ENCODE results near the gene SPRY4. TPM values are rescaled to one million over a fixed set of nuclear protein-coding genes. Genes with fewer than 3 reads are reported as not detected.
A peak's percentile ranks its signal among the peaks of the same experiment; 100 is the strongest.

Gene SPRY4
- total RNA-seq, 2 donors from 2014 or later: 0.16 to 0.51 TPM

- ATAC-seq (no peak), DNase-seq (ENCODE audit: low spot score in 2 of 2) (no peak)
- Mint-ChIP-seq H3K36me3 (no peaks in the 10 kb centered on the region), H3K9me3 (no peaks in the 10 kb centered on the region), H3K27ac (no peak overlapping the region)
Measured at GRCh38 chr5:142322403-142322746, 2.4 kb downstream of the SPRY4 start.

GRCh38 chr5:142320851-142321560 lies 3.8 kb downstream of the SPRY4 start:
- Mint-ChIP-seq H3K36me3 (no peaks in the 10 kb centered on the region), H3K27ac (no peak overlapping the region), H3K9me3 (no peaks in the 10 kb centered on the region)
- ATAC-seq: no peak
- DNase-seq (ENCODE audit: low spot score in 2 of 2): no peak

- DNase-seq (ENCODE audit: low spot score in 2 of 2): no peak
- ATAC-seq: no peak
- H3K27ac Mint-ChIP-seq: no peak overlapping the region
Measured at GRCh38 chr5:142320430-142320738, 4.4 kb downstream of the SPRY4 start.

GRCh38 chr5:142319560-142320429 lies 5.0 kb downstream of the SPRY4 start:
- ATAC-seq (no peak), DNase-seq (ENCODE audit: low spot score in 2 of 2) (no peak)
- no peaks in the 10 kb centered on the region for H3K36me3 Mint-ChIP-seq
- no peaks in the 10 kb centered on the region for H3K9me3 Mint-ChIP-seq
- no peak overlapping the region for H3K27ac Mint-ChIP-seq

More at GRCh38 chr5:142320430-142320738, 4.4 kb downstream of the SPRY4 start:
- Mint-ChIP-seq H3K36me3 (no peaks in the 10 kb centered on the region), H3K9me3 (no peaks in the 10 kb centered on the region)

GRCh38 chr5:142319105-142319504 lies 5.7 kb downstream of the SPRY4 start:
- Mint-ChIP-seq H3K36me3 (no peaks in the 10 kb centered on the region), H3K27ac (no peak overlapping the region), H3K9me3 (no peaks in the 10 kb centered on the region)
- ATAC-seq (no peak), DNase-seq (ENCODE audit: low spot score in 2 of 2) (no peak)

GRCh38 chr5:142317753-142318152 lies 7.1 kb downstream of the SPRY4 start:
- Mint-ChIP-seq H3K9me3 (no peaks in the 10 kb centered on the region), H3K27ac (no peak overlapping the region), H3K36me3 (no peaks in the 10 kb centered on the region)
- DNase-seq (ENCODE audit: low spot score in 2 of 2): no peak
- ATAC-seq: no peak

GRCh38 chr5:142317173-142317572 lies 7.6 kb downstream of the SPRY4 start:
- no peak for ATAC-seq
- H3K36me3 Mint-ChIP-seq: no peaks in the 10 kb centered on the region
- DNase-seq (ENCODE audit: low spot score in 2 of 2): no peak
- no peak overlapping the region for H3K27ac Mint-ChIP-seq
- H3K9me3 Mint-ChIP-seq: no peaks in the 10 kb centered on the region

GRCh38 chr5:142316681-142317080 lies 8.1 kb downstream of the SPRY4 start:
- Mint-ChIP-seq H3K9me3 (no peaks in the 10 kb centered on the region), H3K27ac (no peak overlapping the region), H3K36me3 (no peaks in the 10 kb centered on the region)
- ATAC-seq: no peak
- DNase-seq (ENCODE audit: low spot score in 2 of 2): no peak

GRCh38 chr5:142316051-142316450 lies 8.8 kb downstream of the SPRY4 start:
- H3K27ac Mint-ChIP-seq: no peak overlapping the region
- DNase-seq (ENCODE audit: low spot score in 2 of 2): no peak
- peak in 1 of 2 donors; percentile 26 for ATAC-seq
- no peaks in the 10 kb centered on the region for H3K36me3 Mint-ChIP-seq
- no peaks in the 10 kb centered on the region for H3K9me3 Mint-ChIP-seq

- Mint-ChIP-seq H3K27ac (no peak overlapping the region), H3K9me3 (no peaks in the 10 kb centered on the region), H3K36me3 (no peaks in the 10 kb centered on the region)
- DNase-seq (ENCODE audit: low spot score in 2 of 2) (no peak), ATAC-seq (no peak)
Measured at GRCh38 chr5:142315096-142315900, 9.5 kb downstream of the SPRY4 start.

- no peak overlapping the region for H3K27ac Mint-ChIP-seq
- ATAC-seq: no peak
- H3K9me3 Mint-ChIP-seq: no peaks in the 10 kb centered on the region
- DNase-seq (ENCODE audit: low spot score in 2 of 2): no peak
- H3K36me3 Mint-ChIP-seq: no peaks in the 10 kb centered on the region
Measured at GRCh38 chr5:142314606-142315005, 10.2 kb downstream of the SPRY4 start.

- DNase-seq (ENCODE audit: low spot score in 2 of 2) (no peak), ATAC-seq (no peak)
- H3K9me3 Mint-ChIP-seq: no peaks in the 10 kb centered on the region
Measured at GRCh38 chr5:142314109-142314508, 10.7 kb downstream of the SPRY4 start.

GRCh38 chr5:142313682-142314081 lies 11.1 kb downstream of the SPRY4 start:
- H3K9me3 Mint-ChIP-seq: no peaks in the 10 kb centered on the region
- no peak for ATAC-seq
- no peaks in the 10 kb centered on the region for H3K36me3 Mint-ChIP-seq
- DNase-seq (ENCODE audit: low spot score in 2 of 2): no peak
- H3K27ac Mint-ChIP-seq: no peak overlapping the region

More at GRCh38 chr5:142314109-142314508, 10.7 kb downstream of the SPRY4 start:
- no peak overlapping the region for H3K27ac Mint-ChIP-seq
- H3K36me3 Mint-ChIP-seq: no peaks in the 10 kb centered on the region

GRCh38 chr5:142313275-142313674 lies 11.5 kb downstream of the SPRY4 start:
- ATAC-seq: no peak

GRCh38 chr5:142312399-142312798 lies 12.4 kb downstream of the SPRY4 start:
- Mint-ChIP-seq H3K36me3 (no peaks in the 10 kb centered on the region), H3K9me3 (no peaks in the 10 kb centered on the region), H3K27ac (no peak overlapping the region)
- DNase-seq (ENCODE audit: low spot score in 2 of 2) (no peak), ATAC-seq (no peak)

More at GRCh38 chr5:142313275-142313674, 11.5 kb downstream of the SPRY4 start:
- no peak for DNase-seq (ENCODE audit: low spot score in 2 of 2)
- Mint-ChIP-seq H3K9me3 (no peaks in the 10 kb centered on the region), H3K27ac (peak overlapping the region in 1 of 2 donors; percentile 74), H3K36me3 (no peaks in the 10 kb centered on the region)

GRCh38 chr5:142311725-142312124 lies 13.1 kb downstream of the SPRY4 start:
- no peak for DNase-seq (ENCODE audit: low spot score in 2 of 2)
- ATAC-seq: no peak
- H3K27ac Mint-ChIP-seq: no peak overlapping the region
- H3K9me3 Mint-ChIP-seq: no peaks in the 10 kb centered on the region
- H3K36me3 Mint-ChIP-seq: no peaks in the 10 kb centered on the region

GRCh38 chr5:142310803-142311202 lies 14.0 kb downstream of the SPRY4 start:
- DNase-seq (ENCODE audit: low spot score in 2 of 2) (no peak), ATAC-seq (no peak)
- Mint-ChIP-seq H3K27ac (no peak overlapping the region), H3K9me3 (no peaks in the 10 kb centered on the region), H3K36me3 (no peaks in the 10 kb centered on the region)
